Kidney epithelial cell (primary cell): ENCODE data around the gene RBP5. TPM values are rescaled to one million over a fixed set of nuclear protein-coding genes. Genes with fewer than 3 reads are reported as not detected.

ENCODE experiments used
- DNase-seq: peaks from one replicate; pipeline ENCODE4 v3.0.0-alpha.2; 2010; ENCODE audit warnings: low read depth
- H3K27me3 ChIP-seq: 2 replicates; pipeline ENCODE4 v1.6.0; 2011; ENCODE audit warnings: low read length; ENCODE audit not compliant: control insufficient read depth, insufficient read depth
- H3K36me3 ChIP-seq: 2 replicates; pipeline ENCODE4 v1.5.1; 2011; ENCODE audit warnings: low read length; ENCODE audit not compliant: control insufficient read depth, insufficient read depth
- H3K4me3 ChIP-seq: 2 replicates; pipeline ENCODE4 v1.5.1; 2011; ENCODE audit warnings: low read depth, mild to moderate bottlenecking, control low read depth, low read length
- CTCF ChIP-seq: IDR thresholded peaks from 2 replicates; pipeline ENCODE4 v1.5.1; 2011; ENCODE audit warnings: mild to moderate bottlenecking, moderate library complexity, low read length, control low read depth, inconsistent platforms; ENCODE audit not compliant: insufficient read depth, poor library complexity, severe bottlenecking
- total RNA-seq: library from RNA; depleted of rRNA; stranded (reverse); fragments of >200 nt; gene quantifications from 2 replicates; pipeline ENCODE4 v1.2.3, GENCODE V29; 2015

The RBP5 gene
- total RNA-seq, 1 donor from 2014 or later = not detected

DNA sequence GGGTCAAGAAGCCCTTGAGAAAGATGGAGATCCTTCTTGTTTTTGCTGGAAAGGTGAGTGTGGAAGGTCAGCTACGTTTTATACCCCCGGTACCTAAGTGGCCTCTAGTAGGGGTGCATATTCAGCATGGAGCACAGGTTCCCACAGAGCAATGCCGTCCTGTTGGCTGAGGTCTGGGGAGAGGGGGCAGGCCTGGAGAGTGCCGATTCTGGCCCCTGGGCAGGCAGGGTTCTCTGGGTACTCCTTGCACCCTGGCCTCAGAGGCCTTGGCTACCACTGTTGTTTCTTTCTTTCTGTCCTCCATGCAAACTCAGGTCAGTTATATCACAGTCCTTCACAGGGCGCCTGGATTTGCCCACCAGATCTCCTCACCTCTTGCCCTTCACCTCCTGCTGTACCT is 8.5 kb downstream of the RBP5 start:
- Histone ChIP-seq H3K36me3 (no peaks in the 10 kb centered on the region), H3K27me3 (no peaks in the 10 kb centered on the region), H3K4me3 (no peak overlapping the region)
- no peak for DNase-seq
- no peak for TF ChIP-seq CTCF

- TF ChIP-seq CTCF = no peak
- DNase-seq = no peak
- H3K4me3 ChIP-seq = no peak overlapping the region
- no peaks in the 10 kb centered on the region for H3K27me3 ChIP-seq
- no peaks in the 10 kb centered on the region for H3K36me3 ChIP-seq
These were observed 9.8 kb downstream of the RBP5 start for GRCh38 chr12:7118881-7119280.

GRCh38 chr12:7117670-7118069 is 11.0 kb downstream of the RBP5 start:
- Histone ChIP-seq H3K36me3 (no peaks in the 10 kb centered on the region), H3K4me3 (no peak overlapping the region), H3K27me3 (no peaks in the 10 kb centered on the region)
- no peak for TF ChIP-seq CTCF
- DNase-seq = no peak

- H3K4me3 ChIP-seq = no peak overlapping the region
- TF ChIP-seq CTCF = no peak
- H3K27me3 ChIP-seq = no peaks in the 10 kb centered on the region
- H3K36me3 ChIP-seq = no peaks in the 10 kb centered on the region
- no peak for DNase-seq
These were observed 11.8 kb downstream of the RBP5 start for GRCh38 chr12:7116916-7117315.

DNA sequence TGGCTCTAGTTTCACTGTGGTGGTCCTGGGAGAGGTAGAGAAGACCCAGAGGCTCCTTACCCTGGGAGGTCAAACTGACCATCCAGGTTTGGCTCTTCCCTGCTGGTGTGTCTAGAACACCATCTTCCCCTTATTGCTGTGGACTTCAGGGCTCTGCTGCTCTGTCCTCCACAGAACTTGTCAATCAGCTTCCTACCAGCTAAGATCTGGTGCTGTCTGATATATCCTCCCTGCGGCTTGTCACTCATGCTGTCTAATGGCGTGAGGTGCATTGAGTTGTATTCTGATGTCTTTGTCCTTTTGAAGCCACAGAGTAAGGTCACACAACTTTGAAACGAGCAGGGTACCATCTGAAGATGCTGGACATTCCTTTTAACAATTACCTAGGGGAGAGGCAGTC is 12.5 kb downstream of the RBP5 start:
- H3K36me3 ChIP-seq = no peaks in the 10 kb centered on the region
- no peak overlapping the region for H3K4me3 ChIP-seq
- TF ChIP-seq CTCF = no peak
- H3K27me3 ChIP-seq = no peaks in the 10 kb centered on the region
- no peak for DNase-seq

DNA sequence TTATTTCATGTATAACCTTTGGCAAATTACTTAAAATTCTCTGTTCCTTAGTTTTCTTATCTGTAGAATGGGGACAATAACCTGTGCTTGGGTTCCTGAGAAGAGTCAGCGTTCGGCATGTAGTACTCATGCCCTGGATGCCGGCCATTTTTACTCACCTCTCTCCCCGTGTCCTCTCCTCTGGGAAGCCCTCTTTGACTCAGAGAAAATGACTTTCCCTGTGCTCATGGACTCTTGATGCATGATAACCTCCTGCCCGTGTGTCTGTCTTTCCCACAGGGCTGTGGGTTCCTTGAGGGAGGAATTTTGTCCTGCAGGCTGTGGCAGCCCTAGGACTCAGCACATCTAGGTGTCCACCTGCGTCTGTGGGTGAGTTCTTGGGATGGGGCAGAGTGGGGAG is 13.8 kb downstream of the RBP5 start:
- TF ChIP-seq CTCF = no peak
- H3K36me3 ChIP-seq = no peaks in the 10 kb centered on the region
- H3K27me3 ChIP-seq = no peaks in the 10 kb centered on the region
- H3K4me3 ChIP-seq = no peak overlapping the region
- no peak for DNase-seq
